PC-3 (cell line): ENCODE measurements around the gene ZNF506.

Experiments
- CTCF ChIP-seq: fragments of 300-600 bp; sonication (generic); conservative IDR thresholded peaks from 2 replicates; pipeline ENCODE4 v1.5.1; 2017; ENCODE audit warnings: antibody characterized with exemption, low read depth, mild to moderate bottlenecking, low read length
- EZH2 ChIP-seq: fragments of 300-600 bp; sonication (generic); IDR thresholded peaks from one replicate; pipeline ENCODE4 v1.6.1; 2017; ENCODE audit warnings: antibody characterized with exemption, mild to moderate bottlenecking, low read length; ENCODE audit not compliant: unreplicated experiment

GRCh38 chr19:19774354-19775033 lies 47.1 kb downstream of the ZNF506 start:
- TF ChIP-seq EZH2 (no peak), CTCF (no peak)
